Esophagus squamous epithelium (tissue), 5 donors: Measurements from ENCODE around the gene EPB41L5. TPM values are rescaled to one million over a fixed set of nuclear protein-coding genes. Genes with fewer than 3 reads are reported as not detected.
A peak's percentile ranks its signal among the peaks of the same experiment; 100 is the strongest.
"Not testable (repeated sequence)": the region's sequence is repeated elsewhere in the genome, so short reads cannot be mapped to it uniquely, and the experiment has no call there.

Experiments used
- DNase-seq: peaks from one replicate; lab custom pipeline; 2025; lab: John Stamatoyannopoulos, UW
- H3K27ac ChIP-seq, 4 donors: fragments of 200-600 bp; sonication (generic); one replicate each; pipeline ENCODE4 v1.5.1; 2016 to 2019; ENCODE audit warnings: mild to moderate bottlenecking in 1 of 4
- H3K27me3 ChIP-seq, 4 donors: fragments of 200-600 bp; sonication (generic); 1 replicate in 3 of 4; 2 replicates in 1 of 4; pipeline versions ENCODE4 v1.5.1 to v1.6.0; 2017 to 2021; ENCODE audit warnings: antibody characterized with exemption in 1 of 4
- H3K36me3 ChIP-seq, 3 donors: fragments of 200-600 bp; sonication (generic); one replicate each; pipeline ENCODE4 v1.5.1; 2016 to 2019
- H3K4me1 ChIP-seq, 3 donors: fragments of 200-600 bp; sonication (generic); one replicate each; pipeline ENCODE4 v1.5.1; 2017 to 2019
- H3K4me3 ChIP-seq, 4 donors: fragments of 200-600 bp; sonication (generic); 1 replicate in 3 of 4; 2 replicates in 1 of 4; pipeline ENCODE4 v1.5.1; 2016 to 2019; ENCODE audit warnings: mild to moderate bottlenecking in 2 of 4, moderate library complexity in 1 of 4
- H3K9me3 ChIP-seq, 3 donors: fragments of 200-600 bp; sonication (generic); one replicate each; pipeline ENCODE4 v1.5.1; 2016 to 2019
- CTCF ChIP-seq, 6 experiments: fragments of 450-650 bp in 4 of 6; fragments of 200-600 bp in 2 of 6; sonication (generic) in 2 of 6; IDR thresholded peaks; one replicate each; pipeline ENCODE4 v1.5.1; 2016 to 2019; ENCODE audit warnings: antibody characterized with exemption in 6 of 6, mild to moderate bottlenecking in 4 of 6, moderate library complexity in 4 of 6
- POLR2A ChIP-seq, 4 donors: fragments of 450-650 bp; IDR thresholded peaks; one replicate each; pipeline ENCODE4 v1.6.1; 2017; ENCODE audit warnings: antibody characterized with exemption in 4 of 4, mild to moderate bottlenecking in 4 of 4, moderate library complexity in 3 of 4
- WGBS, 2 donors: methylation state at CpG; one replicate each; pipeline ENCODE4 v1.1.5; 2018; 5-methylcytosine and 5-hydroxymethylcytosine counted together
- intact Hi-C: fragments of 100-400 bp; cut with DNase I; formaldehyde crosslinking; loops from one replicate; pipeline ENCODE4 v1.15.0; 2022
- total RNA-seq, 4 donors: library from RNA; depleted of rRNA; stranded (reverse); fragments of >200 nt; gene quantifications; one replicate each; pipeline ENCODE4 v1.1.0, GENCODE V29; 2016
- donor health status: DM: yes; HTN: yes; CAD: no.

The EPB41L5 gene
- total RNA-seq, 4 donors from 2014 or later, result 12.2 to 26.3 (median 19.4) TPM

- H3K4me1 ChIP-seq, result peaks cover 0 to 6% (median 0%) of the 10 kb centered on the region in 3 donors
- no peak overlapping the region for H3K4me3 ChIP-seq
- no peaks in the 10 kb centered on the region for H3K27me3 ChIP-seq
- intact Hi-C loops, result no loop called here
- WGBS, 2 donors, result 58 to 81% methylated on average over 1 of the region's 1 CpG
- DNase-seq, result no peak
- peaks cover 0 to 5% (median 0%) of the 10 kb centered on the region in 3 donors for H3K9me3 ChIP-seq
- peaks cover 0 to 19% (median 0%) of the 10 kb centered on the region in 3 donors for H3K36me3 ChIP-seq
- TF ChIP-seq POLR2A (IDR thresholded peaks at IDR 0.05) (no peak), CTCF (IDR thresholded peaks at IDR 0.05) (no peak)
- no peak overlapping the region for H3K27ac ChIP-seq
These were observed 7.7 kb downstream of the EPB41L5 start for GRCh38 chr2:120020554-120020953.

DNA sequence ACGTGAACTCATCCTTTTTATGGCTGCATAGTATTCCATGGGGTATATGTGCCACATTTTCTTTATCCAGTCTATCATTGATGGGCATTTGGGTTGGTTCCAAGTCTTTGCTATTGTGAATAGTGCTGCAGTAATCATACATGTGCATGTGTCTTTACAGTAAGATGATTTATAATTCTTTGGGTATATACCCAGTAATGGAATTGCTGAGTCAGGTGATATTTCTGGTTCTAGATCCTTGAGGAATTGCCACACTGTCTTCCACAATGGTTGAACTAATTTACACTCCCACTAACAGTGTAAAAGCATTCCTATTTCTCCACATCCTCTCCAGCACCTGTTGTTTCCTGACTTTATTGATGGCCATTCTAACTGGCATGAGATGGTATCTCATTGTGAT is 9.6 kb downstream of the EPB41L5 start:
- 91% methylated on average over 1 of the region's 1 CpG; no CpG with 5 or more reads in 1 of the 2 donors for WGBS, 2 donors
- H3K4me3 ChIP-seq, DNase-seq, H3K4me1 ChIP-seq, H3K27ac ChIP-seq, H3K9me3 ChIP-seq, intact Hi-C loops, H3K27me3 ChIP-seq: not testable (repeated sequence)
- peaks cover 0 to 19% (median 0%) of the 10 kb centered on the region in 3 donors for H3K36me3 ChIP-seq

DNA sequence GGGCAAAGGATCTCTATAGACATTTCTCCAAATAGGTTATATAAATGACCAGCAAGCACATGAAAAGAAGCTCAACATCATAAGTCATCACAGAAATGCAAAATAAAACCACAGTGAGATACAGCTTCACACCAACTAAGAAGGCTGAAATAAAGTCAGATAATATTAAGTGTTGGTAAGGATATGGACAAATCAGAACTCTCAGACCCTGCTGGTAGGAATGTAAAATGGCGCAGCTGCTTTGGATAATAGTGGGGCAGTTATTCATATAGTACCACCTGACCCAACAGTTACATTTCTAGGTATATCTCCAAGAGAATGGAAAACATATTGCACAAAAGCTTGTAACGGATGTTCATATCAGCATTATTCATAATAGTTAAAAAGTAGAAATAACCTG is 14.0 kb downstream of the EPB41L5 start:
- no peaks in the 10 kb centered on the region for H3K27me3 ChIP-seq
- H3K36me3 ChIP-seq, result peaks cover 0 to 11% (median 0%) of the 10 kb centered on the region in 3 donors
- no peak overlapping the region for H3K4me3 ChIP-seq
- 98 to 100% methylated on average over 2 of the region's 2 CpGs for WGBS, 2 donors
- no peak for TF ChIP-seq POLR2A (IDR thresholded peaks at IDR 0.05)
- peak in 1 of 6 experiments; percentile 22 for TF ChIP-seq CTCF (IDR thresholded peaks at IDR 0.05)
- no peak for DNase-seq
- intact Hi-C loops, result no loop called here
- no peak overlapping the region for H3K27ac ChIP-seq
- H3K4me1 ChIP-seq, result peaks cover 0 to 6% (median 0%) of the 10 kb centered on the region in 3 donors
- peaks cover 0 to 5% (median 0%) of the 10 kb centered on the region in 3 donors for H3K9me3 ChIP-seq

DNA sequence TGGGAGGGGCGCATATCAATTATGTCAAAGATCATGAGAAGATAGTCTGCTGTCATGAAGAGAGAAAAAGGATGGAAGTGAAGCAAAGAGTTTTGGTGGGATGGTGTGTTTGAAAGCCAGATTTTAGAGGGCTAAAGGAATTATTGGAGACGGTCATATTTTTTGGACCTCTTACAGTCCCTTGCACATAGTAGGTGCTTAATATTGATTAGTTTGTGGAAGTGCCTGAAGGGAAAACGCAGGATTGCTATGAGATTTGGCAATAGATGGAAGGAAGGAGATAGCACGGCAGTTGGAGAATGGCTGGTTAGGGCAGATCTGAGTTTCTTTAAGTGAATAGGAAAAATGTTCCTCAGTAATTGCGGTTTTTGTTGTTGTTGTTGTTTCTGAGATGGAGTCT is 15.9 kb downstream of the EPB41L5 start:
- no peak for TF ChIP-seq CTCF (IDR thresholded peaks at IDR 0.05)
- no peak for TF ChIP-seq POLR2A (IDR thresholded peaks at IDR 0.05)
- Histone ChIP-seq H3K4me3 (no peak overlapping the region), H3K4me1 (peaks cover 0 to 6% (median 0%) of the 10 kb centered on the region in 3 donors), H3K9me3 (no peaks in the 10 kb centered on the region), H3K27ac (no peak overlapping the region), H3K27me3 (no peaks in the 10 kb centered on the region), H3K36me3 (peaks cover 0 to 11% (median 0%) of the 10 kb centered on the region in 3 donors)
- 91 to 95% methylated on average over 5 of the region's 5 CpGs for WGBS, 2 donors
- intact Hi-C loops, result no loop called here
- no peak for DNase-seq

DNA sequence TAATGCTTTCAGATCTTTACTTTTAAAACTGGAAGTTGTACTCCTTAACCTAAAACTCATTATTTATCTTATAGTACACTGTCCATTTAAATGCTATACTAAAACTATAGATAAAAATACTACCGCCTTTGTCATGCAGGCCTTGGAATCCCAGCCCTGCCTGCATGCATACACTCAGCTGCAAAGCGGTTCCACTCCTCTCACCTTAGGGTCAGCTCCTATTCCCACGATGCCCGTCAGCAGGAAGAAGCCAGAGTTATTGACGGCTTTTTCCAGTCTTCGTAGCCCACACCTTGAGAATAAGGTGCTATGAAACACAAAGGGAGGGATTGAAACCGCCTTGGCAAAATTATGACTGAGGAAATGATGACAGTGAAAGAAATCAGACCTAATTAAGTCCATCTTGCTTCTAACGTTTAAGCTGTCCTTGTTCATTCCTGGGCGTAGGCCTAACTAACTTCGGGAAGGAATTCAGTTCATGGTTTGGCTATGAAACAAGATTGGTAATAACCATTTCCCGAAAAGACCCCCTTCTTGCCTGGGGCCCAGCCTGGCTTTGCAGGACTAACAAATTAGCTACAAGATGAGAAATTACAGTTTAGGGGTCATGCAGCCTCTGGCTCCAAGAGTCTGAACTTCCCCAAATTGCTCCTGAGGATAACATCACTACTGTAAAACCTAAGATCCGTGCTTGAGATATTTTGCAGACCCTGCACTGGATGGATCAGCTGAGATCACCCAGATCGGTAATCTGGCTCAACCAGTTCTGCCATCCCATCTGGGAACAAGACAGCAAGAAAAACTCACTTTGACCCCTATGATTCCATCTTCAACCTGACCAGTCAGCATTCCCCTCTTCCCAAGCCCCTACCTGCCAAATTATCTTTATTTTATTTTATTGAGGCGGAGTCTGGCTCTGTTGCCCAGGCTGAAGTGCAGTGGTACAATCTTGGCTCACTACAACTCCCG is 17.1 kb downstream of the EPB41L5 start:
- peaks cover 0 to 6% (median 0%) of the 10 kb centered on the region in 3 donors for H3K4me1 ChIP-seq
- DNase-seq, result no peak
- H3K36me3 ChIP-seq, result peaks cover 0 to 1% (median 0%) of the 10 kb centered on the region in 3 donors
- 88 to 90% methylated on average over 15 of the region's 15 CpGs for WGBS, 2 donors
- H3K27me3 ChIP-seq, result no peaks in the 10 kb centered on the region
- H3K27ac ChIP-seq, result no peak overlapping the region
- intact Hi-C loops, result no loop called here
- no peak overlapping the region for H3K4me3 ChIP-seq
- H3K9me3 ChIP-seq, result no peaks in the 10 kb centered on the region
- TF ChIP-seq POLR2A (IDR thresholded peaks at IDR 0.05) (no peak), CTCF (IDR thresholded peaks at IDR 0.05) (no peak)
